Measurements from ENCODE around the gene CTU2.
A peak's percentile ranks its signal among the peaks of the same experiment; 100 is the strongest.

Gene CTU2

GRCh38 chr16:88697831-88698615, 8.3 kb upstream of the CTU2 start:
- no peak for DNase-seq

DNA sequence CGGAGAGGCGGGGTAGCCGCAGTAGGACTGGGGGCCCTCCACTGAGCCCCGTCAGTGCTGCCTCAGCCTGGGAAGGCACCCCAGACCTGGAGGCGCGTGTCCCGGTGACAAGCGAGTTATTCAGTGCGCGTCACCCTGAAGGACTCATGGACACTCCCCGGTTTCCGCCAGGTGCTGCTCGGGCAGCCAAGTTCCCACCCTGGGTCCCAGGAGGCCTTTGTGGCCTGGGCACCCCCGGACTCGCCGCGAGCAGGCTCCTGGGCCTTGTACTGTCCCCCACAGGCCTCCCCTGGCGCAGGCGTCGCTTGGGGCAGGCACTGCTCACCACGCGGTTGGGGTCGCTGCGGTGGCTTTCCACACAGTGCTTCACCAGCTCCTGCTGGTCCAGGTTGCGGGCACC, 7.7 kb upstream of the CTU2 start:
- no peak for DNase-seq

DNA sequence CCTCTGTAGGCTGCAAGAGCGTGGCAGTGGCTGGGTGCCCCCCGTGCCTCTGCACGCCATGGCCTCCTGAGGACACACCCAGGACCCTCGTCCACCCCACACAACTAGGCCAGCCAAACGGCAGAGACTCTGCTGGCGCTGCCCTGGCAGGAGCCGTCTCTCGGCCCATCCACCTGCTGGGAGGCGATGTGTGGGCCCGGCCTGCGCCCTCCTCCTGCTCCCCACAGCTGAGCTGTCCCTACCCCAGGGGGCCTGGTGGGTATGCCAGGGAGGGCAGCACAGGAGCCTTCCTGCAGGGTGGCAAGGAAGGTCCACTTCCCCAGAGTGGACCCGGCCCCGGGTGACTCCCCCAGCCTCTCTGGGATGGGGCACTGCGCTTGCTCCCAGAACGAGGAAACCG, 7.1 kb upstream of the CTU2 start:
- DNase-seq: no peak

DNA sequence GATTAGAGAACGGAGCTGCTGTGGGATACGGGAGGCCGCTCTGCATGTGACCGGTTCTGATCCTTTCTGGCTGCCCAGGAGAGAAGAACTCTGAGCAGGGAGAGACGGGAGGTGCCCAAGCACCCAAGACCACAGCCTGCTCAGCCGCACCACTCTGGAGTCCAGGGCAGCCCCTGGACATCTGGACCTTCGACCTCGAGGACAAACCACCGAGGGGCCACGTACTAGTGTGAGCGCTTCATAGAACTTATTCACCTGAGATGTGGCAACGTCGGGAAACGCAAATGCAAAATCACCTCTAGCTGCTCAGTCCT, 6.0 kb upstream of the CTU2 start:
- DNase-seq: no peak

DNA sequence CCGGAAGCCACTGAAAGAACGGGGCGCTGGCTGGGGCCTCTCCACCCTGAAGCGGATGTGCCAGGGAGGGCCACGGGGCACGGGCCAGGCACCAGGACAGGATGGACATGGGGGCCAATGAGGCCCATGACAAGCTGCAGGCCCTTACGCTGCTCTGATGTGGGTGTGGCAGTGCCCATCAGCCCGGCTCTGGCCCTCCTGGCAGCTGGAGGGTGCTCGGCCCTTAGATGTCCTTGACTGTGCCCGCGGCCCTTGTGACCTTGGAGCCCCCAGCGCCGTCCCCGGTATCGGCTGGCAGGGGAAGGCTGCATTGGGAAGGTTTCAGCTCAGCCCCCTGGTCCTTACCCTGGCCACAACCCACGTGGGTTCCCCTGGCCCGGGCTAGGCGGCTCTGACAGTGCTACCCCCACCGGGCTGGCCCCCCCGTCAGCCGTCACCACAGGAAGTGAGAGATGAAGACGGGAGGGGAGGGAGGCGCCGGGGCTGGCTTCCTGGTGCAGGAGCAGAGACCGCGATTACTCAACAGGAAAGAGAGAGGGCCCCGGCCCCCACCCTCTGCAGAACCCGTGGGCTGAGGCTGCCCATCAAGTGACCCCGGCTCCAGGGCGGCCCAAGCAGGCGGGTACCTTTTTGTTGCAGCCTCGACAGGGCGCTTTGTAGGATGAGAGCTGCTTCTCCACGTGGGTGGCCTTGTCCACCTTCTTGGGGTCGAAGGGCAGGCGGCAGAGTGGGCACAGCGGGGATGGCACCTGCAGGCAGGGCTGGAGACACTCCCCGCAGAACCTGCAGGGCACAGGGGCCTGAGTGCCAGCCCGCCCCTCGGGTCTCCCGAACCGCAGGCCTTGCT, 5.4 kb upstream of the CTU2 start:
- DNase-seq: peak; percentile 95

- no peak for DNase-seq
These were observed 4.5 kb upstream of the CTU2 start for GRCh38 chr16:88701581-88702370.

- DNase-seq: no peak
These were observed 3.7 kb upstream of the CTU2 start for GRCh38 chr16:88702371-88703210.

- peak; percentile 70 for DNase-seq
These were observed 2.6 kb upstream of the CTU2 start for GRCh38 chr16:88703486-88704309.

- peak; percentile 33 for DNase-seq
These were observed 1.1 kb upstream of the CTU2 start for GRCh38 chr16:88705076-88705684.

GRCh38 chr16:88705801-88706228, 488 bp upstream of the CTU2 start:
- DNase-seq: no peak

- DNase-seq: no peak
These were observed 893 bp downstream of the CTU2 start for GRCh38 chr16:88706965-88707826.

- DNase-seq: no peak
These were observed 4.3 kb downstream of the CTU2 start for GRCh38 chr16:88710556-88710955.

DNA sequence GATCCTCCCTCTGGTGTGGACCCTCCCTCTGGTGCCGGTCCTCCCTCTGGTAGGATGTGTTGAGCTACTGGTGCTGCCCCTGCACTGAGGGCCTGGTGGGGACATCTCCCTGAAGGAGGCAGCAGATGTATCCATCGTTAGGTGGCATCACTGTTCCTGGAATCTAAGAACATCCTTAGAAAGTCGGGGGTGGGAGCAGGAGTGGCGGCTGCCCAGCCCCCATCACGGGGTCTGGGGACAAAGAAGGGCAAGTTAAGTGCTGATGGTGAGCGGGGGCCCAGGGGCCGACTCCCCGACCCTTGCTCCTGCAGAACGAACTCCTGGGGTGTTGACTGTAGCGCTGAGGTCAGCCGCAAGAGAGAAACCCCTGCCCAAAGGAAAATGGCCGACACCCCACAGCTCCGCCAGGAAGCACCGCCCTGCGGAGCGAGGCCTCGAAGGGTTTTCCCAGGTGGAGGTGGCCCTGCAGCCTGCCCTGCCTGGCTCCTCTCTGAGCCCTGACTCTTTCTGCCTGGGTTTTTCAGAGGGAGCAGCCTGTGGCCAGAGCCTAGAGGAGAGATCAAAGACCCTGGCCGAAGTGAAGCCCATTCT, 5.5 kb downstream of the CTU2 start:
- no peak for DNase-seq

- no peak for DNase-seq
These were observed 6.2 kb downstream of the CTU2 start for GRCh38 chr16:88712362-88712979.

GRCh38 chr16:88713054-88713453, 6.8 kb downstream of the CTU2 start:
- DNase-seq: no peak

DNA sequence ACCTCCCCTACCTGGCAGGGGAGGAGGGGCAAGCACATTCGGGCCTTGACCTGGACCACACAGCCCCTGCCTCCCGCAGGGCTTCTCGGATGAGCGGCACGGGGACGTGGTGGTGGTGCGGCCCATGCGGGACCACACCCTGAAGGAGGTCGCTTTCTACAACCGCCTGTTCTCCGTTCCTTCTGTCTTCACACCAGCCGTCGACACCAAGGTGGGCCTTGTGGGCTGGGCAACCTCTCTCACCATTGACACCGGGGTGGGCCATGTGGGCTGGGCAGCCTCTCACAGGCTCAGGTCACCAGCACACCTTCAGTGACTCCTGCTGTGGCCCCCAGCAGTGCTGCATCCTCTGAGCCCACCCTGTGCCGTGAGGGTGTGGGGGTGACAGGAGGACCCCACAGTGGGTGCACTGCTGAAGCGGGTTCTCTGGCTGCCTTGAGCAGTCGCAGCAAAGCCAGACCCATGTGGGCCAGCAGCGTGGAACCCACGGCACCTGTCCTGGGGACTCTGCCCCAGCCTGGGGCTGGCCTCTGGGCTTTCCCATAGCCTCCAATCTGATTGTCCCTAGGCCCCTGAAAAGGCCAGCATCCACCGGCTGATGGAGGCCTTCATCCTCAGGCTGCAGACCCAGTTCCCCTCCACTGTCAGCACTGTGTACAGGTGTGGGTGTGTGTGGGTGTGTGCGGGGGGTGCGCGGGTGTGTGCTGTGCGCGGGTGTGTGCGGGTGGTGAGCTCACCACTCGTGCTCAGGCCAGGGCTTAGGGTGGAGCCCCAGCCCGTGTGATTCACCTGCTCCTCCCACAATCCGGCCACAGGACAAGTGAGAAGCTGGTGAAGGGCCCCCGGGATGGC, 7.5 kb downstream of the CTU2 start:
- no peak for DNase-seq

DNA sequence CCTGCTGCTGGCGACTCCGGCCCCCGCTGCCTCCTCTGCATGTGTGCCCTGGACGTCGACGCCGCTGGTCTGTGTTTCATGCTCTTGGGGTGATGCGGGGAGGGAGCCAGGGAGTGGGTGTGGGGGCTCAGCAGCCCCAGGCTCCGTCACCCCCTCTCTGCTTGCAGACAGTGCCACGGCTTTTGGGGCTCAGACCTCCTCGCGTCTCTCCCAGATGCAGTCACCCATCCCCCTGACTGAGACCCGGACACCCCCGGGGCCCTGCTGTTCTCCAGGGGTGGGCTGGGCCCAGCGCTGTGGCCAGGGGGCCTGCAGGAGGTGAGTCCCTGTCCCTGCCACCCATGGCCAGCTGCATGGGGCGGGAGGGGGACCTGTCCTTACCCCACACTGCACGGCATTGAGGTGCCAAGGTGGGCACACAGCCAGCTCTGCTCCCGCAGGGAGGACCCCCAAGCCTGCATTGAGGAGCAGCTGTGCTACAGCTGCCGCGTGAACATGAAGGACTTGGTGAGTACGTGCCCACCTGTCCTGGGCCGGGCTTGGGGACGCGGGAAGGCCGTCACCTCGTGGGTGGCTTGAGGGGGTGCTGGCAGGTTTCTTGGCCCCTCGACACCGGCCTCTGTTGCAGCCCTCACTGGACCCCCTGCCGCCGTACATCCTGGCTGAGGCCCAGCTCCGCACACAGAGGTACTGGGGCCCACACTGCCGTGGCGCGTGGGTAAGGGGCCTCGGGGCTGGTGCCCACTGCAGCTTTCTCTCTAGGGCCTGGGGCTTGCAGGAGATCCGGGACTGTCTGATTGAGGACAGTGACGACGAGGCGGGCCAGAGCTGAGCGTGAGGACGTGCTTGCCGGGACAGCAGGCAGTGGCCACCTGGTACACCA, 8.4 kb downstream of the CTU2 start:
- no peak for DNase-seq
